K562 (cell line): ENCODE results near the gene MFAP3. TPM values are rescaled to one million over a fixed set of nuclear protein-coding genes. Genes with fewer than 3 reads are reported as not detected.

Source experiments
- ATAC-seq: fragments of 200-7000 bp; cut with Tn5 transposase; 3 replicates; pipeline ENCODE4 v1.9.1; 2020; ENCODE audit warnings: moderate library complexity
- BruUV-seq: library from RNA; stranded (reverse); fragments of 400-500 nt; replicated peaks from 2 replicates; lab custom pipeline; 2021; lab: Mats Ljungman, UMichigan
- CTCF ChIA-PET: fragments of 300-600 bp; formaldehyde crosslinking; extraction: SDS; loops from one replicate; lab custom pipeline; 2021; ENCODE audit warnings: low intra/inter-chr PET ratio; lab: Yijun Ruan, JAX
- POLR2A ChIA-PET: fragments of 300-600, 350-650 bp; sonication (Branson Sonifier 250); formaldehyde crosslinking; extraction: SDS; loops from one replicate; lab custom pipeline; 2021; ENCODE audit warnings: antibody characterized with exemption, inconsistent platforms; lab: Yijun Ruan, JAX
- DNase-seq, 4 experiments: peaks; one replicate each; pipeline versions ENCODE4 v3.0.0 to v3.0.0-alpha.2; 2011 to 2018; ENCODE audit warnings: low spot score in 3 of 4, mixed read lengths in 3 of 4; ENCODE audit errors: extremely low read depth in 1 of 4
- FAIRE-seq: peaks from 2 replicates; lab custom pipeline; 2011; peaks lifted over from hg19 to GRCh38; lab: Jason Lieb, UNC
- H2AFZ ChIP-seq: 2 replicates; pipeline ENCODE4 v1.6.0; 2011; ENCODE audit warnings: low read depth, low read length, control low read depth, inconsistent platforms
- H3K27ac ChIP-seq: fragments of 200-600 bp; 3 replicates; pipeline ENCODE4 v1.8.0; 2011; ENCODE audit warnings: low read depth, mild to moderate bottlenecking, control low read depth, inconsistent platforms, low read length, moderate library complexity, mixed read lengths; ENCODE audit errors: extremely low read depth
- H3K27me3 ChIP-seq, 2 experiments: fragments of 300-600 bp in 1 of 2; 2 replicates in 1 of 2; 3 replicates in 1 of 2; pipeline versions ENCODE4 v1.6.0 to v1.8.0; 2011; ENCODE audit warnings: inconsistent platforms in 2 of 2, low read length in 2 of 2, mild to moderate bottlenecking in 1 of 2, mixed read lengths in 1 of 2, moderate library complexity in 1 of 2; ENCODE audit not compliant: control insufficient read depth in 2 of 2, insufficient read depth in 2 of 2
- H3K36me3 ChIP-seq: fragments of 300-600 bp; 3 replicates; pipeline ENCODE4 v1.8.0; 2011; ENCODE audit warnings: mild to moderate bottlenecking, low read length, inconsistent platforms; ENCODE audit not compliant: control insufficient read depth, insufficient read depth
- H3K4me1 ChIP-seq, 2 experiments: fragments of 200-600 bp in 1 of 2; replicated peaks in 1 of 2; 2 replicates in 1 of 2; 3 replicates in 1 of 2; pipeline versions ENCODE4 v1.5.1 to v1.8.0; 2011; ENCODE audit warnings: inconsistent platforms in 2 of 2, low read length in 2 of 2, mild to moderate bottlenecking in 1 of 2, mixed read lengths in 1 of 2, moderate library complexity in 1 of 2; ENCODE audit not compliant: control insufficient read depth in 2 of 2, insufficient read depth in 2 of 2
- H3K4me2 ChIP-seq: 2 replicates; pipeline ENCODE4 v1.6.1; 2011; ENCODE audit warnings: low read length, control low read depth, inconsistent platforms, mixed read lengths; ENCODE audit not compliant: insufficient read depth
- H3K4me3 ChIP-seq: fragments of 200-600 bp; sonication (generic), shearing (Covaris generic); 2 replicates; pipeline ENCODE4 v1.5.1; 2016; ENCODE audit warnings: control low read depth, inconsistent platforms
- H3K79me2 ChIP-seq: fragments of 200-600 bp; 3 replicates; pipeline ENCODE4 v1.8.0; 2011; ENCODE audit warnings: low read length, inconsistent platforms; ENCODE audit not compliant: control insufficient read depth, insufficient read depth
- H3K9ac ChIP-seq, 2 experiments: 2 replicates each; pipeline versions ENCODE4 v1.6.0 to v1.6.1; 2011; ENCODE audit warnings: low read depth in 2 of 2, low read length in 2 of 2, control low read depth in 1 of 2, inconsistent platforms in 1 of 2, mild to moderate bottlenecking in 1 of 2, mixed read lengths in 1 of 2; ENCODE audit not compliant: insufficient read depth in 1 of 2
- H3K9me1 ChIP-seq: one replicate; pipeline ENCODE4 v1.6.0; 2011; ENCODE audit warnings: inconsistent platforms, mild to moderate bottlenecking, low read length, moderate library complexity; ENCODE audit not compliant: control insufficient read depth, insufficient read depth
- H3K9me3 ChIP-seq: replicated peaks from 2 replicates; pipeline ENCODE4 v1.5.1; 2011; ENCODE audit warnings: low read depth, low read length, inconsistent platforms; ENCODE audit not compliant: control insufficient read depth, insufficient read depth
- H4K20me1 ChIP-seq: replicated peaks from 2 replicates; pipeline ENCODE4 v1.6.1; 2011; ENCODE audit warnings: low read length, inconsistent platforms, mixed read lengths; ENCODE audit not compliant: control insufficient read depth, insufficient read depth
- ADNP ChIP-seq: fragments of 200-800 bp; sonication (Bioruptor generic); IDR thresholded peaks from 2 replicates; pipeline ENCODE4 v1.6.1; 2016; ENCODE audit warnings: missing genetic modification characterization, missing compliant biosample characterization
- ARID3B ChIP-seq: fragments of 250-450 bp; sonication (Bioruptor Pico); IDR thresholded peaks from 2 replicates; pipeline ENCODE4 v1.4.0; 2020; ENCODE audit warnings: borderline replicate concordance
- BRD4 ChIP-seq: fragments of 200-600 bp; sonication (generic); IDR thresholded peaks from 2 replicates; pipeline ENCODE4 v1.6.1; 2017; ENCODE audit warnings: inconsistent platforms
- CSDE1 ChIP-seq, 2 experiments: fragments of 450-650 bp; IDR thresholded peaks; 2 replicates each; pipeline ENCODE4 v1.6.1; 2016; ENCODE audit warnings: mild to moderate bottlenecking in 1 of 2
- E2F5 ChIP-seq: sonication (generic); formaldehyde crosslinking; IDR thresholded peaks from 2 replicates; pipeline ENCODE4 v1.8.0; 2022; ENCODE audit warnings: mild to moderate bottlenecking, missing genetic modification reagents
- ETV5 ChIP-seq: sonication (generic); formaldehyde crosslinking; IDR thresholded peaks from 2 replicates; pipeline ENCODE4 v1.4.0; 2020; ENCODE audit warnings: low read depth, mild to moderate bottlenecking, missing genetic modification reagents
- HLTF ChIP-seq: fragments of 450-650 bp; IDR thresholded peaks from 2 replicates; pipeline ENCODE4 v1.6.1; 2016
- MAX ChIP-seq: sonication (generic); formaldehyde crosslinking; IDR thresholded peaks from 2 replicates; pipeline ENCODE4 v1.9.0; 2022; ENCODE audit warnings: mild to moderate bottlenecking, missing genetic modification reagents
- PTBP1 ChIP-seq: fragments of 200-400 bp; formaldehyde crosslinking; IDR thresholded peaks from 2 replicates; pipeline ENCODE4 v1.6.1; 2017; ENCODE audit warnings: low read depth, low read length
- SIRT6 ChIP-seq: IDR thresholded peaks from one replicate; pipeline ENCODE4 v1.6.1; 2012; ENCODE audit warnings: low read depth, mild to moderate bottlenecking, control low read depth, inconsistent platforms, low read length, moderate library complexity
- SMAD3 ChIP-seq: fragments of 450-650 bp; formaldehyde crosslinking; conservative IDR thresholded peaks from 2 replicates; pipeline ENCODE4 v1.4.0; 2020; ENCODE audit warnings: mild to moderate bottlenecking
- SMARCA5 ChIP-seq: fragments of 450-650 bp; IDR thresholded peaks from 2 replicates; pipeline ENCODE4 v1.6.1; 2016
- THRB ChIP-seq: fragments of 450-650 bp; formaldehyde crosslinking; conservative IDR thresholded peaks from 2 replicates; pipeline ENCODE4 v1.4.0; 2022; ENCODE audit warnings: mild to moderate bottlenecking, missing genetic modification characterization
- YY1 ChIP-seq, 3 experiments: IDR thresholded peaks; 2 replicates each; pipeline ENCODE4 v1.6.1; 2011; ENCODE audit warnings: low read length in 2 of 3, mild to moderate bottlenecking in 2 of 3, moderate library complexity in 2 of 3, borderline replicate concordance in 1 of 3, control low read depth in 1 of 3, low read depth in 1 of 3; ENCODE audit not compliant: insufficient read depth in 3 of 3, insufficient replicate concordance in 2 of 3, control insufficient read depth in 1 of 3, insufficient read length in 1 of 3; ENCODE audit errors: extremely low read depth in 1 of 3
- ZBTB11 ChIP-seq, 3 experiments: fragments of 200-800 bp in 1 of 3; fragments of 250-450 bp in 1 of 3; fragments of 450-650 bp in 1 of 3; sonication (Bioruptor Pico) in 1 of 3; sonication (Bioruptor generic) in 1 of 3; formaldehyde crosslinking in 1 of 3; IDR thresholded peaks; 2 replicates each; pipeline versions ENCODE4 v1.6.1 to v1.8.0; 2016 to 2022; ENCODE audit warnings: mild to moderate bottlenecking in 2 of 3, missing genetic modification characterization in 2 of 3, missing compliant biosample characterization in 1 of 3, moderate library complexity in 1 of 3
- WGBS: fragments of 100-300 bp; shearing (Covaris generic); methylation state at CpG from one replicate; pipeline ENCODE4 v1.1.6; 2016; ENCODE audit warnings: low coverage, mixed read lengths; ENCODE audit not compliant: insufficient coverage; ENCODE audit errors: missing lambda C conversion rate; 5-methylcytosine and 5-hydroxymethylcytosine counted together
- in situ Hi-C: fragments of 300-500 bp; cut with MboI; formaldehyde crosslinking; loops from 4 replicates; pipeline ENCODE4 v1.15.0; 2018; ENCODE audit warnings: inconsistent platforms, mixed read lengths
- intact Hi-C: fragments of 100-400 bp; cut with micrococcal nuclease; formaldehyde crosslinking; loops from 2 replicates; pipeline ENCODE4 v1.14.2; 2022
- polyA plus RNA-seq, 8 experiments: library from polyadenylated mRNA; depleted of rRNA in 4 of 8; stranded (reverse) in 5 of 8; unstranded in 3 of 8; fragments of >200 nt; fragmentation: Nextera tagmentation in 2 of 8; fragmentation: Illumina TruSeq in 1 of 8; extraction: Ambion mirVana in 2 of 8; extraction: Trizol in 1 of 8; gene quantifications; 2 replicates each; pipeline versions ENCODE4 v1.2.1 to v1.2.3, GENCODE V29; 2011 to 2014; ENCODE audit warnings: inconsistent platforms in 1 of 8, missing spikeins in 1 of 8
- total RNA-seq, 7 experiments: library from RNA; depleted of rRNA in 6 of 7; stranded (reverse); fragments of >200 nt in 6 of 7; fragmentation: Illumina TruSeq in 2 of 7; extraction: Trizol in 2 of 7; gene quantifications; 2 replicates each; pipeline versions ENCODE4 v1.2.1 to v1.2.3, GENCODE V29; 2011 to 2021; ENCODE audit warnings: low replicate concordance in 1 of 7

Gene MFAP3
- total and polyA plus RNA-seq, 9 of the 15 experiments (the other 6 are each of a cell fraction or from before 2014, with no cell fraction given), result 9.5 to 39.1 (median 20.7) TPM

DNA sequence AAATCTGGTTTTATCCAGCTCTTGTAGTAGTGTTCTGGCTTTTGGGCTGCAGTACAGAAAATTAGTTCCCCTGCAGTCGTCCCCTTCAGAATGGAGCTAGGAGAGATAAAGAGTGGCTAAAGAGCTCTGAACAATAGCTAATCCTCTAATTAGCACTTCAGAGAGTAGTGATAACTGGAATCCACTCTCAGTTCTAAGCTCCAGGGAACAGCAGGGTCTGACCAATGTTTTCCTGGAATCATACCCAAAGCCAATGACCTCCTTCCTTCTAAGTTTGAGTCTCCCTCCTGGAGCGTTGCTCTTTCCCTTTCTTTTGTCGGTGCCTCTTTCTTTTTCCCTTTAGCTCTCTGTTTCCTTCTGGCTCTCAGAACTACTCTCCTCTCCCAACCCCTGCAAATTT lies 47.4 kb downstream of the MFAP3 start:
- Histone ChIP-seq H3K4me1 (no peaks in the 10 kb centered on the region), H3K27ac (no peak overlapping the region), H2AFZ (no peak overlapping the region), H3K4me2 (no peak overlapping the region), H3K79me2 (no peaks in the 10 kb centered on the region), H3K36me3 (no peaks in the 10 kb centered on the region), H4K20me1 (0 out of 2 replicates have a peak, but pooled peaks cover 3% of the 10 kb centered on the region), H3K27me3 (peaks cover 20 to 27% of the 10 kb centered on the region in 2 experiments), H3K9me1 (no peaks in the 10 kb centered on the region), H3K9ac (no peak overlapping the region), H3K9me3 (no peaks in the 10 kb centered on the region), H3K4me3 (no peak overlapping the region)
- ATAC-seq (no peak), FAIRE-seq (no peak), DNase-seq (no peak)
- no peak for TF ChIP-seq CSDE1 (IDR thresholded peaks at IDR 0.05)
- no peak for TF ChIP-seq ARID3B
- no peak for TF ChIP-seq ADNP
- TF ChIP-seq SMARCA5, result no peak
- TF ChIP-seq ETV5 (CRISPR knock-in tag), result no peak
- TF ChIP-seq THRB (CRISPR knock-in tag), result no peak
- no peak for TF ChIP-seq ZBTB11 (CRISPR knock-in tag; IDR thresholded peaks at IDR 0.05)
- no peak for TF ChIP-seq SMAD3
- TF ChIP-seq BRD4, result no peak
- TF ChIP-seq HLTF, result no peak
- TF ChIP-seq MAX (CRISPR knock-in tag), result no peak
- TF ChIP-seq SIRT6, result no peak
- TF ChIP-seq PTBP1, result no peak
- TF ChIP-seq YY1 (IDR thresholded peaks at IDR 0.05; ENCODE audit: borderline replicate concordance in 1 of 3, control insufficient read depth in 1 of 3, extremely low read depth in 1 of 3, insufficient read depth in 3 of 3, insufficient read length in 1 of 3, insufficient replicate concordance in 2 of 3, low read depth in 1 of 3, low read length in 2 of 3), result no peak
- TF ChIP-seq E2F5 (CRISPR knock-in tag), result no peak
- intact Hi-C loops (no loop called here), in situ Hi-C loops (no loop called here)
- no TSS peak for BruUV-seq
- POLR2A ChIA-PET, result interaction anchor here (0.6 to 1.3 kb wide), 4 partner anchors 14 to 356 kb away, joined by 3 to 6 read pairs (median 3); no protein-coding TSS in a partner anchor
- CTCF ChIA-PET, result no interaction called here
- WGBS, result 0% methylated on average over 3 of the region's 3 CpGs
